HepG2 (cell line): ENCODE measurements around the gene HES7. TPM values are rescaled to one million over a fixed set of nuclear protein-coding genes. Genes with fewer than 3 reads are reported as not detected.

Experiments
- CEBPB ChIP-seq: IDR thresholded peaks from 2 replicates; pipeline ENCODE4 v1.6.1; 2011; ENCODE audit warnings: low read depth, low read length, improper control_type of control experiment, borderline replicate concordance
- HIVEP1 ChIP-seq: sonication (generic); formaldehyde crosslinking; IDR thresholded peaks from 2 replicates; pipeline ENCODE4 v1.4.0; 2020; ENCODE audit warnings: mild to moderate bottlenecking, missing genetic modification reagents
- MTF1 ChIP-seq: sonication (generic); formaldehyde crosslinking; IDR thresholded peaks from 2 replicates; pipeline ENCODE4 v1.5.0; 2020; ENCODE audit warnings: missing genetic modification reagents
- NFE2L2 ChIP-seq: fragments of 150-350 bp; IDR thresholded peaks from 2 replicates; pipeline ENCODE4 v1.6.1; 2014; ENCODE audit warnings: low read length
- REXO4 ChIP-seq: sonication (generic); formaldehyde crosslinking; IDR thresholded peaks from 2 replicates; pipeline ENCODE4 v1.8.0; 2022; ENCODE audit warnings: missing genetic modification reagents, mild to moderate bottlenecking, borderline replicate concordance
- SAFB2 ChIP-seq: sonication (generic); formaldehyde crosslinking; IDR thresholded peaks from 2 replicates; pipeline ENCODE4 v1.5.1; 2020; ENCODE audit warnings: missing genetic modification reagents, low read depth, mild to moderate bottlenecking, borderline replicate concordance
- SALL2 ChIP-seq: sonication (generic); formaldehyde crosslinking; IDR thresholded peaks from 2 replicates; pipeline ENCODE4 v1.8.1; 2023; ENCODE audit warnings: mild to moderate bottlenecking, missing genetic modification reagents, inconsistent platforms
- SETDB1 ChIP-seq: sonication (generic); formaldehyde crosslinking; IDR thresholded peaks from 2 replicates; pipeline ENCODE4 v1.5.1; 2020; ENCODE audit warnings: missing genetic modification reagents, mild to moderate bottlenecking, borderline replicate concordance
- SIN3B ChIP-seq: fragments of 150-350 bp; IDR thresholded peaks from 2 replicates; pipeline ENCODE4 v1.6.1; 2014; ENCODE audit warnings: low read length
- SIX4 ChIP-seq: sonication (generic); formaldehyde crosslinking; IDR thresholded peaks from 2 replicates; pipeline ENCODE4 v1.4.0; 2020; ENCODE audit warnings: missing genetic modification reagents
- ZBTB38 ChIP-seq: sonication (generic); formaldehyde crosslinking; IDR thresholded peaks from 2 replicates; pipeline ENCODE4 v1.5.1; 2020; ENCODE audit warnings: mild to moderate bottlenecking, missing genetic modification reagents
- ZNF234 ChIP-seq: sonication (generic); formaldehyde crosslinking; conservative IDR thresholded peaks from 2 replicates; pipeline ENCODE4 v1.5.1; 2020; ENCODE audit warnings: mild to moderate bottlenecking, missing genetic modification reagents
- ZNF292 ChIP-seq: sonication (generic); formaldehyde crosslinking; IDR thresholded peaks from 2 replicates; pipeline ENCODE4 v1.8.1; 2022; ENCODE audit warnings: mild to moderate bottlenecking, low read depth, missing genetic modification reagents, borderline replicate concordance
- ZNF547 ChIP-seq: sonication (generic); formaldehyde crosslinking; IDR thresholded peaks from 2 replicates; pipeline ENCODE4 v1.5.1; 2020; ENCODE audit warnings: mild to moderate bottlenecking, missing genetic modification reagents
- ZNF609 ChIP-seq: sonication (generic); formaldehyde crosslinking; IDR thresholded peaks from 2 replicates; pipeline ENCODE4 v1.4.0; 2020; ENCODE audit warnings: mild to moderate bottlenecking, missing genetic modification reagents, borderline replicate concordance
- ZNF747 ChIP-seq: sonication (generic); formaldehyde crosslinking; IDR thresholded peaks from 2 replicates; pipeline ENCODE4 v1.8.1; 2023; ENCODE audit warnings: missing genetic modification reagents, mild to moderate bottlenecking, borderline replicate concordance
- ZNF766 ChIP-seq: sonication (generic); formaldehyde crosslinking; IDR thresholded peaks from 2 replicates; pipeline ENCODE4 v1.5.0; 2020; ENCODE audit warnings: missing genetic modification reagents, borderline replicate concordance
- ZNF891 ChIP-seq: sonication (generic); formaldehyde crosslinking; IDR thresholded peaks from 2 replicates; pipeline ENCODE4 v1.5.0; 2020; ENCODE audit warnings: mild to moderate bottlenecking, missing genetic modification reagents
- polyA plus RNA-seq, 8 experiments: library from polyadenylated mRNA; depleted of rRNA in 3 of 8; stranded (reverse) in 7 of 8; unstranded in 1 of 8; fragments of >200 nt; fragmentation: Illumina TruSeq in 4 of 8; extraction: Trizol in 4 of 8; gene quantifications; 2 replicates each; pipeline versions ENCODE4 v1.2.1 to v1.2.3, GENCODE V29; 2011 to 2016; ENCODE audit warnings: low read depth in 4 of 8, missing spikeins in 1 of 8, mixed read lengths in 1 of 8; ENCODE audit not compliant: insufficient read depth in 1 of 8
- total RNA-seq, 5 experiments: library from RNA; depleted of rRNA; stranded (reverse); fragments of >200 nt; fragmentation: Illumina TruSeq; extraction: Trizol; gene quantifications; 2 replicates each; pipeline ENCODE4 v1.2.3, GENCODE V29; 2016; ENCODE audit warnings: low read depth in 1 of 5
- TF ChIP-seq, protein P1 (sequence below): sonication (generic); formaldehyde crosslinking; IDR thresholded peaks from 2 replicates; pipeline ENCODE4 v1.4.0; 2020; ENCODE audit warnings: missing genetic modification reagents, mild to moderate bottlenecking, borderline replicate concordance
- TF ChIP-seq, protein P2 (sequence below): sonication (generic); formaldehyde crosslinking; IDR thresholded peaks from 2 replicates; pipeline ENCODE4 v1.8.0; 2022; ENCODE audit warnings: low read depth, missing genetic modification reagents

Gene HES7
- total and polyA plus RNA-seq, 2 of the 13 experiments (the other 11 are each of a cell fraction or from before 2014, with no cell fraction given), result not detected

DNA sequence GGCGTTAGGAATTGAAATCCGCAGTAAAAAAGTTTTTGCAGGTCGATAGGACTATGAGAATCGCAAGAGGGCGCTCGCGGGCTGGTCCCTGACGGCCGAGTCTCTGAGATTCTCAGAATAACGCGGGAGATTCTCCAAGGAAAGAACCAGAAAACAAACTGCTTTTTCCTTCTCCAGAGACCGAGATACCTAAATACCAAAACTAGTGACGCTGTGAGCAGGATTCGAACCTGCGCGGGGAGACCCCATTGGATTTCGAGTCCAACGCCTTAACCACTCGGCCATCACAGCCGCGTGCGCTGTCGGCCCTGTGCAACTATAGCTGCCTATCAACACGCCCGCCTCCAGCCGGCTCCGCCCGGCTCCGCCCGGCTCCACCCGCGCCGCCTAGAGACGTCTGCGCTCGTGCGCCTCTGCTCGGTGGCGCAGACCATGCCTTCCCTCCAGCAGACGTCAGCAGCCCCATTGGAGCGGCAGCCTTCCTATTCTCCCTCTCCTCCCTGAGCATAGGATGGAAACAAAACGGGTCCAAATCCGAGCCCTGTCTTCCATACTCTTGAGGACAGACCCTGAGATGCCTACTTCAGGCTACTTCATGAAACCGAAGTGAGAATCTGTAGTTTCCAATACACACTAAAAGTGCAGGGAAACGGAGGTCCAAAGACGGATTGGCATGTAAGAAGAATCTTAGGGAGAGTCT, 14.9 kb upstream of the HES7 start (continued):
- TF ChIP-seq ZNF766 (no peak), SAFB2 (CRISPR knock-in tag) (peak; percentile 55; the same call in 1 of the 2 replicates), SIN3B (no peak), ZNF234 (CRISPR knock-in tag) (no peak), ZNF547 (CRISPR knock-in tag) (no peak), SIX4 (CRISPR knock-in tag) (no peak), SETDB1 (CRISPR knock-in tag) (no peak), HIVEP1 (CRISPR knock-in tag) (no peak), ZBTB38 (CRISPR knock-in tag) (peak; percentile 49; the same call in 1 of the 2 replicates), MTF1 (no peak), ZNF292 (CRISPR knock-in tag) (no peak), NFE2L2 (no peak), CEBPB (no peak), SALL2 (CRISPR knock-in tag) (peak; percentile 84), REXO4 (CRISPR knock-in tag) (no peak), ZNF609 (CRISPR knock-in tag) (peak; percentile 38; the same call in 1 of the 2 replicates), ZNF747 (CRISPR knock-in tag) (peak; percentile 78; the same call in 1 of the 2 replicates), ZNF891 (CRISPR knock-in tag) (peak; percentile 75)
- TF ChIP-seq, protein P1, sequence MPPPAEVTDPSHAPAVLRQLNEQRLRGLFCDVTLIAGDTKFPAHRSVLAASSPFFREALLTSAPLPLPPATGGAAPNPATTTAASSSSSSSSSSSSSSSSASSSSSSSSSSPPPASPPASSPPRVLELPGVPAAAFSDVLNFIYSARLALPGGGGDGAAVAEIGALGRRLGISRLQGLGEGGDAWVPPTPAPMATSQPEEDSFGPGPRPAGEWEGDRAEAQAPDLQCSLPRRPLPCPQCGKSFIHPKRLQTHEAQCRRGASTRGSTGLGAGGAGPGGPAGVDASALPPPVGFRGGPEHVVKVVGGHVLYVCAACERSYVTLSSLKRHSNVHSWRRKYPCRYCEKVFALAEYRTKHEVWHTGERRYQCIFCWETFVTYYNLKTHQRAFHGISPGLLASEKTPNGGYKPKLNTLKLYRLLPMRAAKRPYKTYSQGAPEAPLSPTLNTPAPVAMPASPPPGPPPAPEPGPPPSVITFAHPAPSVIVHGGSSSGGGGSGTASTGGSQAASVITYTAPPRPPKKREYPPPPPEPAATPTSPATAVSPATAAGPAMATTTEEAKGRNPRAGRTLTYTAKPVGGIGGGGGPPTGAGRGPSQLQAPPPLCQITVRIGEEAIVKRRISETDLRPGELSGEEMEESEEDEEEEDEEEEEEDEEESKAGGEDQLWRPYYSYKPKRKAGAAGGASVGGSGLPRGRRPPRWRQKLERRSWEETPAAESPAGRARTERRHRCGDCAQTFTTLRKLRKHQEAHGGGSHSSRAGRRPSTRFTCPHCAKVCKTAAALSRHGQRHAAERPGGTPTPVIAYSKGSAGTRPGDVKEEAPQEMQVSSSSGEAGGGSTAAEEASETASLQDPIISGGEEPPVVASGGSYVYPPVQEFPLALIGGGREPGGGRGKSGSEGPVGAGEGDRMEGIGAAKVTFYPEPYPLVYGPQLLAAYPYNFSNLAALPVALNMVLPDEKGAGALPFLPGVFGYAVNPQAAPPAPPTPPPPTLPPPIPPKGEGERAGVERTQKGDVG (CRISPR knock-in tag), result no peak; the same call in 1 of the 2 replicates
- TF ChIP-seq, protein P2, sequence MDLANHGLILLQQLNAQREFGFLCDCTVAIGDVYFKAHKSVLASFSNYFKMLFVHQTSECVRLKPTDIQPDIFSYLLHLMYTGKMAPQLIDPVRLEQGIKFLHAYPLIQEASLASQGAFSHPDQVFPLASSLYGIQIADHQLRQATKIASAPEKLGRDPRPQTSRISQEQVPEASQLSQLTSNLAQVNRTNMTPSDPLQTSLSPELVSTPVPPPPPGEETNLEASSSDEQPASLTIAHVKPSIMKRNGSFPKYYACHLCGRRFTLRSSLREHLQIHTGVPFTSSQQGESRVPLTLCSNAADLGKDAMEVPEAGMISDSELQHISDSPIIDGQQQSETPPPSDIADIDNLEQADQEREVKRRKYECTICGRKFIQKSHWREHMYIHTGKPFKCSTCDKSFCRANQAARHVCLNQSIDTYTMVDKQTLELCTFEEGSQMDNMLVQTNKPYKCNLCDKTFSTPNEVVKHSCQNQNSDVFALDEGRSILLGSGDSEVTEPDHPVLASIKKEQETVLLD (CRISPR knock-in tag), result no peak
